ENCODE measurements around the gene ERC2.

DNA sequence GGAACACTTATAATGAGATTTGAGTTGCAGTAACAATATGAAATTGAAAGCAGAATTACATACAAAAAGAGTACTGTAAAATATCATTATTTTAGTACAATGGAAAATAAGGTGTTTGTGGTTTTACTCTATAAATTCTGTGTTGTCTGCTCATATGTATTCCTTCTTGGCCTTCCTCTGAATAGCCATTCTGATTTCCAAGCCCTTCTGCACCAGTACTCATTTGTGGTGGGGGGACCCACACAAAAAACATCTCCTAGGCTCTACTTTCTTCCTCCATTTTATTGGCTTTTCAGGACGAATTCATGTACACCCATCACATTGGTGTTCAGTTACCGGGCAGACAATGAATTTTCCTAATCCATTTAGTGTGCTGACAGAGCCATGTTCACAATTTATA is 338.2 kb downstream of the ERC2 start:
- TF ChIP-seq RARB (CRISPR knock-in tag; IDR thresholded peaks at IDR 0.05) (no peak), PPARA (CRISPR knock-in tag; IDR thresholded peaks at IDR 0.05; ENCODE audit: borderline replicate concordance) (no peak), GLIS3 (CRISPR knock-in tag; IDR thresholded peaks at IDR 0.05) (no peak), ZC3H10 (CRISPR knock-in tag; IDR thresholded peaks at IDR 0.05) (no peak), TOX (CRISPR knock-in tag; IDR thresholded peaks at IDR 0.05; ENCODE audit: borderline replicate concordance) (no peak), ISL1 (CRISPR knock-in tag; IDR thresholded peaks at IDR 0.05) (no peak), ARNTL (CRISPR knock-in tag; IDR thresholded peaks at IDR 0.05; ENCODE audit: borderline replicate concordance, low read depth) (no peak), OSR1 (CRISPR knock-in tag; IDR thresholded peaks at IDR 0.05) (no peak), CSDC2 (CRISPR knock-in tag; IDR thresholded peaks at IDR 0.05) (no peak), ZFP3 (CRISPR knock-in tag; IDR thresholded peaks at IDR 0.05) (no peak)
- TF ChIP-seq, protein P1, sequence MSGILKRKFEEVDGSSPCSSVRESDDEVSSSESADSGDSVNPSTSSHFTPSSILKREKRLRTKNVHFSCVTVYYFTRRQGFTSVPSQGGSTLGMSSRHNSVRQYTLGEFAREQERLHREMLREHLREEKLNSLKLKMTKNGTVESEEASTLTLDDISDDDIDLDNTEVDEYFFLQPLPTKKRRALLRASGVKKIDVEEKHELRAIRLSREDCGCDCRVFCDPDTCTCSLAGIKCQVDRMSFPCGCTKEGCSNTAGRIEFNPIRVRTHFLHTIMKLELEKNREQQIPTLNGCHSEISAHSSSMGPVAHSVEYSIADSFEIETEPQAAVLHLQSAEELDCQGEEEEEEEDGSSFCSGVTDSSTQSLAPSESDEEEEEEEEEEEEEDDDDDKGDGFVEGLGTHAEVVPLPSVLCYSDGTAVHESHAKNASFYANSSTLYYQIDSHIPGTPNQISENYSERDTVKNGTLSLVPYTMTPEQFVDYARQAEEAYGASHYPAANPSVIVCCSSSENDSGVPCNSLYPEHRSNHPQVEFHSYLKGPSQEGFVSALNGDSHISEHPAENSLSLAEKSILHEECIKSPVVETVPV (CRISPR knock-in tag; IDR thresholded peaks at IDR 0.05), result no peak
- TF ChIP-seq, protein P2, sequence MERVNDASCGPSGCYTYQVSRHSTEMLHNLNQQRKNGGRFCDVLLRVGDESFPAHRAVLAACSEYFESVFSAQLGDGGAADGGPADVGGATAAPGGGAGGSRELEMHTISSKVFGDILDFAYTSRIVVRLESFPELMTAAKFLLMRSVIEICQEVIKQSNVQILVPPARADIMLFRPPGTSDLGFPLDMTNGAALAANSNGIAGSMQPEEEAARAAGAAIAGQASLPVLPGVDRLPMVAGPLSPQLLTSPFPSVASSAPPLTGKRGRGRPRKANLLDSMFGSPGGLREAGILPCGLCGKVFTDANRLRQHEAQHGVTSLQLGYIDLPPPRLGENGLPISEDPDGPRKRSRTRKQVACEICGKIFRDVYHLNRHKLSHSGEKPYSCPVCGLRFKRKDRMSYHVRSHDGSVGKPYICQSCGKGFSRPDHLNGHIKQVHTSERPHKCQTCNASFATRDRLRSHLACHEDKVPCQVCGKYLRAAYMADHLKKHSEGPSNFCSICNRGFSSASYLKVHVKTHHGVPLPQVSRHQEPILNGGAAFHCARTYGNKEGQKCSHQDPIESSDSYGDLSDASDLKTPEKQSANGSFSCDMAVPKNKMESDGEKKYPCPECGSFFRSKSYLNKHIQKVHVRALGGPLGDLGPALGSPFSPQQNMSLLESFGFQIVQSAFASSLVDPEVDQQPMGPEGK (CRISPR knock-in tag; IDR thresholded peaks at IDR 0.05; ENCODE audit: borderline replicate concordance), result no peak
- TF ChIP-seq, protein P3, sequence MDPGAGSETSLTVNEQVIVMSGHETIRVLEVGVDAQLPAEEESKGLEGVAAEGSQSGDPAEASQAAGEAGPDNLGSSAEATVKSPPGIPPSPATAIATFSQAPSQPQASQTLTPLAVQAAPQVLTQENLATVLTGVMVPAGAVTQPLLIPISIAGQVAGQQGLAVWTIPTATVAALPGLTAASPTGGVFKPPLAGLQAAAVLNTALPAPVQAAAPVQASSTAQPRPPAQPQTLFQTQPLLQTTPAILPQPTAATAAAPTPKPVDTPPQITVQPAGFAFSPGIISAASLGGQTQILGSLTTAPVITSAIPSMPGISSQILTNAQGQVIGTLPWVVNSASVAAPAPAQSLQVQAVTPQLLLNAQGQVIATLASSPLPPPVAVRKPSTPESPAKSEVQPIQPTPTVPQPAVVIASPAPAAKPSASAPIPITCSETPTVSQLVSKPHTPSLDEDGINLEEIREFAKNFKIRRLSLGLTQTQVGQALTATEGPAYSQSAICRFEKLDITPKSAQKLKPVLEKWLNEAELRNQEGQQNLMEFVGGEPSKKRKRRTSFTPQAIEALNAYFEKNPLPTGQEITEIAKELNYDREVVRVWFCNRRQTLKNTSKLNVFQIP (CRISPR knock-in tag; IDR thresholded peaks at IDR 0.05; ENCODE audit: borderline replicate concordance, low read depth), result no peak
- TF ChIP-seq, protein P4, sequence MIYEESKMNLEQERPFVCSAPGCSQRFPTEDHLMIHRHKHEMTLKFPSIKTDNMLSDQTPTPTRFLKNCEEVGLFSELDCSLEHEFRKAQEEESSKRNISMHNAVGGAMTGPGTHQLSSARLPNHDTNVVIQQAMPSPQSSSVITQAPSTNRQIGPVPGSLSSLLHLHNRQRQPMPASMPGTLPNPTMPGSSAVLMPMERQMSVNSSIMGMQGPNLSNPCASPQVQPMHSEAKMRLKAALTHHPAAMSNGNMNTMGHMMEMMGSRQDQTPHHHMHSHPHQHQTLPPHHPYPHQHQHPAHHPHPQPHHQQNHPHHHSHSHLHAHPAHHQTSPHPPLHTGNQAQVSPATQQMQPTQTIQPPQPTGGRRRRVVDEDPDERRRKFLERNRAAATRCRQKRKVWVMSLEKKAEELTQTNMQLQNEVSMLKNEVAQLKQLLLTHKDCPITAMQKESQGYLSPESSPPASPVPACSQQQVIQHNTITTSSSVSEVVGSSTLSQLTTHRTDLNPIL (CRISPR knock-in tag; IDR thresholded peaks at IDR 0.05; ENCODE audit: low read depth), result no peak

Data from SK-N-SH treated with all-trans-retinoic acid at 6 μM for 48 hours (cell line).